ENCODE results near the gene N4BP2.
A peak's percentile ranks its signal among the peaks of the same experiment; 100 is the strongest.

Gene N4BP2

GRCh38 chr4:40058121-40058520 is 1.5 kb downstream of the N4BP2 start:
- TF ChIP-seq CTCF (conservative IDR thresholded peaks at IDR 0.05) (no peak), ZFX (IDR thresholded peaks at IDR 0.05) (no peak)
- H3K27ac ChIP-seq: peak overlapping the region; percentile 99; the same call in 1 of the 2 replicates

- no peak for TF ChIP-seq ZFX (IDR thresholded peaks at IDR 0.05)
- no peak for TF ChIP-seq CTCF (conservative IDR thresholded peaks at IDR 0.05)
- H3K27ac ChIP-seq: peak overlapping the region; percentile 20; the same call in 1 of the 2 replicates
Observed at GRCh38 chr4:40058854-40059253, 2.2 kb downstream of the N4BP2 start.

GRCh38 chr4:40059362-40059761 is 2.7 kb downstream of the N4BP2 start:
- H3K27ac ChIP-seq: no peak overlapping the region
- TF ChIP-seq CTCF (conservative IDR thresholded peaks at IDR 0.05): no peak
- TF ChIP-seq ZFX (IDR thresholded peaks at IDR 0.05): no peak

- TF ChIP-seq ZFX (IDR thresholded peaks at IDR 0.05) (no peak), CTCF (conservative IDR thresholded peaks at IDR 0.05) (no peak)
- H3K27ac ChIP-seq: no peak overlapping the region
Observed at GRCh38 chr4:40065010-40065409, 8.4 kb downstream of the N4BP2 start.

GRCh38 chr4:40066651-40067050 is 10.0 kb downstream of the N4BP2 start:
- no peak overlapping the region for H3K27ac ChIP-seq
- TF ChIP-seq ZFX (IDR thresholded peaks at IDR 0.05): no peak
- TF ChIP-seq CTCF (conservative IDR thresholded peaks at IDR 0.05): no peak

- TF ChIP-seq CTCF (conservative IDR thresholded peaks at IDR 0.05) (no peak), ZFX (IDR thresholded peaks at IDR 0.05) (no peak)
Observed at GRCh38 chr4:40070387-40070786, 13.7 kb downstream of the N4BP2 start.

GRCh38 chr4:40086421-40086820 is 29.8 kb downstream of the N4BP2 start:
- TF ChIP-seq ZFX (IDR thresholded peaks at IDR 0.05) (no peak), CTCF (conservative IDR thresholded peaks at IDR 0.05) (no peak)
- no peak overlapping the region for H3K27ac ChIP-seq

More at GRCh38 chr4:40070387-40070786, 13.7 kb downstream of the N4BP2 start:
- H3K27ac ChIP-seq: no peak overlapping the region

All from C4-2B (cell line).